ENCODE results near the gene CNGA4.

The CNGA4 gene

GRCh38 chr11:6238902-6239301, at the start of gene CNGA4:
Gene CNGA4 (plus strand): TSS chr11:6239089. CDS start chr11:6239207, 118 bp downstream.
- no peak for DNase-seq

DNA sequence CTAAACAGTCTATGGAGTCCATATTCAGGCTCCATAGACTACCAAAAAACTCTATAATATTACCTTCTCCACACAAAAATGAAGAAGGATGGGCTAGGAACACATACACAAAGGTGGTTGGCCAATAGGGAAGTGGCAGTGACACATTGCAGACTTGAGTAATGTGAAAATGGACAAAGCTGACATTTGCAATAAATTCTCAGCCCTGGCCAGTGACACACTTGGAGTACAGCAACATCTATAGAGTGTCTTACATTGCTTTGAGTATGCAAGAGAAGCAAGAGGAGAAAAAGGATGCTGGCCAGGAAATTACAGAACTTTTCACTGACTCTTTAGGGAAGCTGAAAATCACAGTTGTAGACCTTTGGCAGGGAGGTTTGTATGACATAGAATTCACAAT, 47.1 kb upstream of the CNGA4 start:
- DNase-seq: no peak

DNA sequence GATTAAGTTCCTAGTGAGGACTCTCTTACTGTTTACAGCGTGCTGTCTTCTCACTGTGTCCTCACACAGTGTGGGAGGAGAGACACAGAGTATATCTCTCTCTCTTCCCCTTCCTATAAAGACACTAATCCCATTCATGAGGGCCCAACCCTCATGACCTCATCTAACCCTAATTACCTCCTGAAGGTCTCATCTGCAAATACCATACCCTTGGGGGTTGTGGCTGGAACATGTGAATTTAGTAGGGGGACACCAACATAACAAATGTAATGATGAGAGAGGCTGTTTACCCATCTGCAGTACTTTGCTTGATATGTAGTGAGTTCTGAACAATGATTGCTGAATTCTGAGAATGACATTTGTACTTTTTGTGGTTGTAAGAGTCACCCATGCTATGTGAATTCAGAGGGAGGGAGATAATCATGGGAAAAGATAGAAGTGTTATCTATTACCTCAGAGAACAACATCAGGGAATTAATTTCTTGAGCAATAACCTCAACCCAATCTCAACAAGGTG, 44.8 kb upstream of the CNGA4 start:
- DNase-seq: no peak

DNA sequence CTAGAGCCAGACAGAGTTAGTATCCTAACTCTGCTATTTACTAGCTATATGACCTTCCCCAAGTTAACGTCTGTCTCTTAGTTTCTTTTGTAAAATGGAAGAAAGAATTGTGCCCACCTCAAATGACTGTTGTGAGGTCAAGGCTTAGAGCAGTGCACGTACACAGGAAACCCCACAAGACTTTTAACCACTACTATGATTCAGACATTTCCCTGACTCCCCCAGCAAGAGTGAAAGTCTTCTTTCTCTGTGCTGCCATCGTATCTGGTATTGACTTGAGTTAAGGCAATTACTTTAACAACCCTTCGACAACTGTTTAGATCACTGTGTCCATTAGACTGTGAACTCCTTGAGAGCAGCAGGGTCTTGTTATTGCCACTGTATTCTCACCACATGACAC, 42.5 kb upstream of the CNGA4 start:
- DNase-seq: no peak

DNA sequence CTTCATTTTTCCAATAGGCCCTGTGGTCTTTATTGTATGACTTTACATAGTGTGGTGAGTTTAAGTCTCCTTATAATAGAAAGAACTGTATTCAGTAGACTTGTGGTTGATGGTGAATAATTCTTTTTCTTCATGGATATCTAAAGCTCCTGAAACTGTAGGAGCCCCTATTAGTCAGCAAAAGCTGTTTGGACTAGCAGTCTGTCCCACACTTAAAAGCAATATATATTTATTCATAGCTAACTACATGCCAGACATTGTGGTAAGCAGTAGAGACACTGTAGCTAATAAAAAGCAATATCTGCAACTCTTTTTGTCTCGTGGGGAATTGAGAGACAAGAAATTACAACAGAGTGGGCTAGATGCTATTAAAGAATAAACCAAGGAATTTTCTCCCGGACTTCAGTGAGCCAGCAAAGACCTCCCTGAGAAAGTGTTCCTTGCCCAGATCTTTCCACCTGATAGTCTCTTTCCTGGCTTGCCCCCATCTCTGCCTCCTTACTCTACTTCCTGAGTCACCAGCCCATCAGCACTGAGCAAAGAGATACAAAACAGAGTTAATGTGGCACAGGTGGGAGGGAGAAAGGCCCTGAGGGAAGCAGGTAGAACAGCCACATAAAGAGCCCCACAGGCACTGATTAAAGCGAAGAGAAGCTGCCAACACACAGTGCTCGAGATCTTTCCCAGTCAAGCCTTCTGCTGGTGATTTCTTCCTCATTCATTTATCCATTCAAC, 41.3 kb upstream of the CNGA4 start:
- no peak for DNase-seq

DNA sequence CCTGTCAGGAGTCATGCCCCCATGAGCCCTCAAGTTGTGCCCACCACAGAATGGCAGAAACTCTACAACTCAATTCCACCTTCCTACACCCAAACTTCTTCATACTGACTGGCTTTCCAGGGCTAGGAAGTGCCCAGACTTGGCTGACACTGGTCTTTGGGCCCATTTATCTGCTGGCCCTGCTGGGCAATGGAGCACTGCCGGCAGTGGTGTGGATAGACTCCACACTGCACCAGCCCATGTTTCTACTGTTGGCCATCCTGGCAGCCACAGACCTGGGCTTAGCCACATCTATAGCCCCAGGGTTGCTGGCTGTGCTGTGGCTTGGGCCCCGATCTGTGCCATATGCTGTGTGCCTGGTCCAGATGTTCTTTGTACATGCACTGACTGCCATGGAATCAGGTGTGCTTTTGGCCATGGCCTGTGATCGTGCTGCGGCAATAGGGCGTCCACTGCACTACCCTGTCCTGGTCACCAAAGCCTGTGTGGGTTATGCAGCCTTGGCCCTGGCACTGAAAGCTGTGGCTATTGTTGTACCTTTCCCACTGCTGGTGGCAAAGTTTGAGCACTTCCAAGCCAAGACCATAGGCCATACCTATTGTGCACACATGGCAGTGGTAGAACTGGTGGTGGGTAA, 39.6 kb upstream of the CNGA4 start, which contains the start of gene OR52W1:
Gene OR52W1 (plus strand): TSS at position 51 of the 637 bp plus-strand sequence. CDS start 0 bp downstream, at position 51.
- DNase-seq: no peak

DNA sequence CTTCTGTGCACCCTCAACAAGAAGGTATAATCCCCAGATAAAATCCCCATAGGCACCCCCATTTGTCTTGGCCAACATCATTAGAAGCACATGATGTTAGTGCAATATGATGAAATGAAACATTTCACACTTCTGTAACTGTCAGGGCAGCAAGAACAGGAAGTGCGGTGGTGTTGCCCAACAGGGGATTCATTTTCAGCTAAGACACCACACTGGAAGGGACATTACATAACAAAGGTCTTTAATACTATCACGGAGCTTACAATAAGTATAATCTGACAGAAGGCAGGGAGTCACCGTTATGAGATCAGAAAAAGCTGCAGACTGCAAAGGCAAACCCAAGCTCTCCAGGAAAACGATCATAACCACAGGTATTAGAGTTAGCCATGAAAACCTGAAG, 37.9 kb upstream of the CNGA4 start:
- no peak for DNase-seq

DNA sequence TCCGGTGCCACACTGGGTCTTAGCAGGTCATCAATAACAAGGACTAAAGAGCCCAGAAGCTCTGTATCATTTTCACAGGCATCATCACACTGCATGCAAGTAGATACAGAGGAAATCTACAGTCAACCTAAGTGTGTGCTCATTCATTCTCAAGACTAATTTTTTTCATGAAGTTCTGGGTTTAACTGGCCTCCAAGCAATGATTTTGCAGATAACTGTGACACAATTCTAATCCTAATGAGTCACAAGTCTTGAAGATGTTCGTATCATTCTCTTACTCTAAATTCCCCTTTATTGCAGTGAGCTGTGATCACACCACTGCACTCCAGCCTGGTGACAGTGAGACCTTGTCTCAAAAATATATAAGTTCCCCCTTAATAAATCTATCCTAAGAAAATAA, 37.4 kb upstream of the CNGA4 start:
- DNase-seq: no peak

GRCh38 chr11:6202041-6202440, 36.8 kb upstream of the CNGA4 start:
- no peak for DNase-seq

- no peak for DNase-seq
Observed at GRCh38 chr11:6203327-6203726, 35.6 kb upstream of the CNGA4 start.

- no peak for DNase-seq
Observed at GRCh38 chr11:6204706-6205105, 34.2 kb upstream of the CNGA4 start.

GRCh38 chr11:6205366-6205765, 33.5 kb upstream of the CNGA4 start, which contains the start of gene C11orf42:
Gene C11orf42 (plus strand): TSS chr11:6205557. CDS start chr11:6205616, 59 bp downstream.
- no peak for DNase-seq

DNA sequence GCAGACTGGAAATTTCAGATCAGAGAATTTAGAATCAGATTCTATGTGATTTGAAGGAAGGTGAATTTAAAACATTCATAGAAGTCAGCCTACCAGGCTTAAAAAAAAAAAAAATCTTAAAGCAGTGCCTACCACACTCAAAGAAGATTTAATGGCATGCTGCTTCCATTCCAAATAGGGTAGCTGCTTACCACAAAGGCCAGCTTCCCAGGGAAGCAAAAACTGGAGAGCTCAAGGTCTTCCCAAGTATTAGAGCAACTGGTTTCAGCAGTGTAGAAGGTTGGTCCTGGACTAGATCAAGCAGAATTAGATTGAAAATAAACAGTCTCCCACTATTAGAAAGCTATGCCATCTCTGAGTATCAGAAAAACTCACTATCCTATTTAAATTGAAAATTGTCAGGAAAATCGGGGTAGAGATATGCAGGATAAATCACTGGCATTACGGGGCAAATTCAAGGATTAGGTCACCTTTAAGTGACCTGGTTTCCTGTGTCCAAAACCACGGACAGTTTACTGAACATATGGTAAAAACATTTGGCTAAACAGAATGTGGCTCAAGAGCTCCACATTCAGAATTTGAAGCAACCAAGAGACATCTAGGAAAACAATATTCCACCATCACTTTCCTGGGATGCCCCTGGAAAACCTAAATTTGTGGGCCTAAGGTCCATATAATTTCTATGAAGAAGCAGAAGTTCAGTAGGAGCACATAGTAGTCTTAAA, 32.3 kb upstream of the CNGA4 start:
- no peak for DNase-seq

DNA sequence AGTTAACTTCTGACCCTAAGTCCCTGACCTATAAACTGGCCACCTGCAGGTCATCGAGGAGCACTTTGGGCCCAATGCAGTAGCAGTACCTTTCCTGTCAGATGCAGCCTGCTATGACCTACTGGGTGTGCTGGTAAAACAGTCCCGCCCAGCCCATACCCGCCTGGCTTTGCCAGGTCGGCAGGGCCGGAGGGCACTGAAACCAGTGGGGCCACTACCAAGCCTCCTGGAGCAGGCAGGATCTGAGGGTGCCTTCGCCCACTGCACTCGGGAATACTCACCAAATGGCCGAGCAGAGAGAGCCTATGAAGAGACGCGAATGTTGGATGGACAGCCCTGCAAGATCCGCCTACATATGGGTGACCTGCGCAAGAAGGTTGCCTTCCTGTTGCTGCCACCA, 29.1 kb upstream of the CNGA4 start:
- DNase-seq: no peak

GRCh38 chr11:6210274-6210955, 28.5 kb upstream of the CNGA4 start:
- no peak for DNase-seq

GRCh38 chr11:6214530-6214929, 24.4 kb upstream of the CNGA4 start:
- DNase-seq: no peak

DNA sequence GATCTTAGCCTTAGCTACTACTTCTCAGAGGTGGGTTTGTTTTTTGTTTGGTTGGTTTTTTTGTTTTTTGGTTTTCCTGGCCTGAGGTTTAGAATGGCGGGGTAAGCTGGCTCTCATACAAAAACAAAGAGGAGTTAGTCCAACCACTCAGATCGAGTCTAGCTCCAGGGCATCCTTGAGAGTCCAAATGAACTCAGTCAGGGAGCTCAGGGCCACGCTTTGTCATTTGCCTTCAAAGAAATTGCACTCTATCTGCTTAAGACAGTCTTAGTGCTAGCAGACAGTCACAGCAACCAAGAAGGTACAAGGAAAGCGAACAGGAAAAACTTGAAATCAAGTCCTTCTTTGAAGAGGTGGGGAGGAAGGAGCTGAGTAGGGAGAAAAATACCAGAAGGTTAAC, 22.4 kb upstream of the CNGA4 start:
- DNase-seq: no peak

DNA sequence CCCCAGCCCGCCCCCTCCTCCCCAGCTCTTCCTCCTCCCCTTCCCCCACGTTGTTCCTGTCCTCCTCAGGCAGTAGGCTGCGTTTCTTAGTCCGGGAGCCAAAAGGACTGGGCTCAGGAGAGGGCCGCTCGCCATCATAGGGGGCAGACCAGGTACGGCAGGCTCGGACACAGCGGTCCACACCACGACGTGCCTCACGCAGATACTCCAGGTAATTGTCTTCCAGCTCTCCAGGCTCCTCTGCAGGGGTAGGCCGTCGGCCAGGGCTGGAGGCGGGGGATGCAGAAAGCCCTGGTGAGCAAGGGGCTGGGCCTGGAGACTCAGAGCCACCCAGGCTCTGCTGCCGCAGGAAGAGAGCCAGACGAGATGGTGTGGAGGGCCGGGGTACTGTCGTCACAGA, 21.2 kb upstream of the CNGA4 start:
- no peak for DNase-seq

DNA sequence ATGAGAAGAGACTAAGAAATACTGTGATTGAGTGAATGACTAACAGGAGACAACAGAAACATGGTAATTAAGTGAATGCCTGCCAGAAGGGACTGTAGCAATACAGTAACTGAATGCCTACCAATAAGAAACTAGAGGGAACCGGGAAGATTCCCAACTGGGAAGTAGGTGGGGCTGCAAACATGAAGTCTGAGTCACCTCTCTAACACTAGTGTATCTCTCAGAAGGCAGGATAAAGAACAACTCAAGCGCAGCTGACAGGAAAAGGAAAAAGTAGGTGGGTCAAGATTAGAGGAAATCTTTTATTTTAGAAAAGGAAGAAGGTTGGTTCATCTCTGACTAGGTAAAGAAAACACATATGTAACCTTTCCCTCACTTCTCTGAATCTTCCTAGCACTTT, 19.5 kb upstream of the CNGA4 start:
- DNase-seq: no peak

DNA sequence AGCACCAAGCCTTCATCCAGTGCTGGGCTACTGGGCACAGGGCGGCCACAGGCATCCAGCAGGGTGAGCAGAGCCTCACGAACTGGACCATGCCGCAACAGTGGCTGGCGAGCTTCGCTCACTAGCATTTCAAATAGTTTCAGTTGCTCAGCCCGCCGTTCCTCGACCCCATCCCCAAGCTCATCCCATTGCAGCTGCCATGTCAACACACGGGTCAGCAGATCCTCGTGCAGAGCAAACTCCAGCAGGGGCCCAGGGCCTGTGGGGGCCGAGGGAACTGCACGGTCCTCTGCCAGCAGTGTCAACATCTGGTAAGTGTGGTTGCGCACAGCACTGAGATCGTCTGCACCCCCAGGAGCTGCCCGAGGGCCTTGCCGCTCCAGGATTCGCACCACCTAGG, 15.0 kb upstream of the CNGA4 start:
- DNase-seq: no peak

- DNase-seq: no peak
Observed at GRCh38 chr11:6224421-6224820, 14.5 kb upstream of the CNGA4 start.

- DNase-seq: no peak
Observed at GRCh38 chr11:6225024-6225423, 13.9 kb upstream of the CNGA4 start.

GRCh38 chr11:6225896-6226295, 13.0 kb upstream of the CNGA4 start:
- DNase-seq: no peak
